ENCODE data around the gene PJA2. TPM values are rescaled to one million over a fixed set of nuclear protein-coding genes. Genes with fewer than 3 reads are reported as not detected.

Gene PJA2
- total and polyA plus RNA-seq, 9 of the 15 experiments (the other 6 are each of a cell fraction or from before 2014, with no cell fraction given) = 25.1 to 82.1 (median 50.1) TPM

GRCh38 chr5:109410389-109411148 lies 795 bp upstream of the PJA2 start (continued):
- TF ChIP-seq, protein P1, sequence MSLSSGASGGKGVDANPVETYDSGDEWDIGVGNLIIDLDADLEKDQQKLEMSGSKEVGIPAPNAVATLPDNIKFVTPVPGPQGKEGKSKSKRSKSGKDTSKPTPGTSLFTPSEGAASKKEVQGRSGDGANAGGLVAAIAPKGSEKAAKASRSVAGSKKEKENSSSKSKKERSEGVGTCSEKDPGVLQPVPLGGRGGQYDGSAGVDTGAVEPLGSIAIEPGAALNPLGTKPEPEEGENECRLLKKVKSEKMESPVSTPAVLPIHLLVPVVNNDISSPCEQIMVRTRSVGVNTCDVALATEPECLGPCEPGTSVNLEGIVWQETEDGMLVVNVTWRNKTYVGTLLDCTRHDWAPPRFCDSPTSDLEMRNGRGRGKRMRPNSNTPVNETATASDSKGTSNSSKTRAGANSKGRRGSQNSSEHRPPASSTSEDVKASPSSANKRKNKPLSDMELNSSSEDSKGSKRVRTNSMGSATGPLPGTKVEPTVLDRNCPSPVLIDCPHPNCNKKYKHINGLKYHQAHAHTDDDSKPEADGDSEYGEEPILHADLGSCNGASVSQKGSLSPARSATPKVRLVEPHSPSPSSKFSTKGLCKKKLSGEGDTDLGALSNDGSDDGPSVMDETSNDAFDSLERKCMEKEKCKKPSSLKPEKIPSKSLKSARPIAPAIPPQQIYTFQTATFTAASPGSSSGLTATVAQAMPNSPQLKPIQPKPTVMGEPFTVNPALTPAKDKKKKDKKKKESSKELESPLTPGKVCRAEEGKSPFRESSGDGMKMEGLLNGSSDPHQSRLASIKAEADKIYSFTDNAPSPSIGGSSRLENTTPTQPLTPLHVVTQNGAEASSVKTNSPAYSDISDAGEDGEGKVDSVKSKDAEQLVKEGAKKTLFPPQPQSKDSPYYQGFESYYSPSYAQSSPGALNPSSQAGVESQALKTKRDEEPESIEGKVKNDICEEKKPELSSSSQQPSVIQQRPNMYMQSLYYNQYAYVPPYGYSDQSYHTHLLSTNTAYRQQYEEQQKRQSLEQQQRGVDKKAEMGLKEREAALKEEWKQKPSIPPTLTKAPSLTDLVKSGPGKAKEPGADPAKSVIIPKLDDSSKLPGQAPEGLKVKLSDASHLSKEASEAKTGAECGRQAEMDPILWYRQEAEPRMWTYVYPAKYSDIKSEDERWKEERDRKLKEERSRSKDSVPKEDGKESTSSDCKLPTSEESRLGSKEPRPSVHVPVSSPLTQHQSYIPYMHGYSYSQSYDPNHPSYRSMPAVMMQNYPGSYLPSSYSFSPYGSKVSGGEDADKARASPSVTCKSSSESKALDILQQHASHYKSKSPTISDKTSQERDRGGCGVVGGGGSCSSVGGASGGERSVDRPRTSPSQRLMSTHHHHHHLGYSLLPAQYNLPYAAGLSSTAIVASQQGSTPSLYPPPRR (CRISPR knock-in tag; IDR thresholded peaks at IDR 0.05; ENCODE audit: borderline replicate concordance) = peak; percentile 50; the same call in 1 of the 2 replicates
- TF ChIP-seq NCOA1 (IDR thresholded peaks at IDR 0.05; ENCODE audit: low read depth) (peak; percentile 51; the same call in 1 of the 2 replicates), ZFP91 (CRISPR knock-in tag; IDR thresholded peaks at IDR 0.05) (no peak), MBD1 (CRISPR knock-in tag; IDR thresholded peaks at IDR 0.05) (no peak), SNRNP70 (optimal IDR thresholded peaks at IDR 0.05; ENCODE audit: low read depth, low read length) (no peak), YY1 (IDR thresholded peaks at IDR 0.05; ENCODE audit: borderline replicate concordance in 1 of 3, control insufficient read depth in 1 of 3, extremely low read depth in 1 of 3, insufficient read depth in 3 of 3, insufficient read length in 1 of 3, insufficient replicate concordance in 2 of 3, low read depth in 1 of 3, low read length in 2 of 3) (peak; percentile 16 to 66 (median 27)), TCF7L2 (IDR thresholded peaks at IDR 0.05; ENCODE audit: low read depth, low read length) (no peak), L3MBTL2 (IDR thresholded peaks at IDR 0.05) (peak; percentile 36; the same call in 1 of the 2 replicates), TEAD2 (tag; IDR thresholded peaks at IDR 0.05) (no peak)
- TF ChIP-seq, protein P2, sequence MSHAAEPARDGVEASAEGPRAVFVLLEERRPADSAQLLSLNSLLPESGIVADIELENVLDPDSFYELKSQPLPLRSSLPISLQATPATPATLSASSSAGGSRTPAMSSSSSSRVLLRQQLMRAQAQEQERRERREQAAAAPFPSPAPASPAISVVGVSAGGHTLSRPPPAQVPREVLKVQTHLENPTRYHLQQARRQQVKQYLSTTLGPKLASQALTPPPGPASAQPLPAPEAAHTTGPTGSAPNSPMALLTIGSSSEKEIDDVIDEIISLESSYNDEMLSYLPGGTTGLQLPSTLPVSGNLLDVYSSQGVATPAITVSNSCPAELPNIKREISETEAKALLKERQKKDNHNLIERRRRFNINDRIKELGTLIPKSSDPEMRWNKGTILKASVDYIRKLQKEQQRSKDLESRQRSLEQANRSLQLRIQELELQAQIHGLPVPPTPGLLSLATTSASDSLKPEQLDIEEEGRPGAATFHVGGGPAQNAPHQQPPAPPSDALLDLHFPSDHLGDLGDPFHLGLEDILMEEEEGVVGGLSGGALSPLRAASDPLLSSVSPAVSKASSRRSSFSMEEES (CRISPR knock-in tag; IDR thresholded peaks at IDR 0.05) = no peak
- TF ChIP-seq, protein P3, sequence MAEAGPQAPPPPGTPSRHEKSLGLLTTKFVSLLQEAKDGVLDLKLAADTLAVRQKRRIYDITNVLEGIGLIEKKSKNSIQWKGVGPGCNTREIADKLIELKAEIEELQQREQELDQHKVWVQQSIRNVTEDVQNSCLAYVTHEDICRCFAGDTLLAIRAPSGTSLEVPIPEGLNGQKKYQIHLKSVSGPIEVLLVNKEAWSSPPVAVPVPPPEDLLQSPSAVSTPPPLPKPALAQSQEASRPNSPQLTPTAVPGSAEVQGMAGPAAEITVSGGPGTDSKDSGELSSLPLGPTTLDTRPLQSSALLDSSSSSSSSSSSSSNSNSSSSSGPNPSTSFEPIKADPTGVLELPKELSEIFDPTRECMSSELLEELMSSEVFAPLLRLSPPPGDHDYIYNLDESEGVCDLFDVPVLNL (CRISPR knock-in tag; IDR thresholded peaks at IDR 0.05; ENCODE audit: low read depth) = no peak
